HepG2 (cell line): ENCODE data around the gene MICA. TPM values are rescaled to one million over a fixed set of nuclear protein-coding genes. Genes with fewer than 3 reads are reported as not detected.

Source experiments
- BCL6 ChIP-seq: IDR thresholded peaks from 2 replicates; pipeline ENCODE4 v1.6.1; 2016; ENCODE audit warnings: missing genetic modification reagents, missing compliant biosample characterization
- HOXD1 ChIP-seq: sonication (generic); formaldehyde crosslinking; IDR thresholded peaks from 2 replicates; pipeline ENCODE4 v1.5.0; 2020; ENCODE audit warnings: missing genetic modification reagents
- MED1 ChIP-seq: sonication (generic); formaldehyde crosslinking; IDR thresholded peaks from 2 replicates; pipeline ENCODE4 v1.4.0; 2020; ENCODE audit warnings: missing genetic modification reagents
- NRL ChIP-seq: sonication (generic); formaldehyde crosslinking; IDR thresholded peaks from 2 replicates; pipeline ENCODE4 v1.5.0; 2020; ENCODE audit warnings: missing genetic modification reagents, mild to moderate bottlenecking, moderate library complexity, borderline replicate concordance
- PCBP1 ChIP-seq: fragments of 200-400 bp; formaldehyde crosslinking; IDR thresholded peaks from 2 replicates; pipeline ENCODE4 v1.6.1; 2017; ENCODE audit warnings: mild to moderate bottlenecking, low read depth, low read length, borderline replicate concordance
- POLR2G ChIP-seq: fragments of 200-400 bp; formaldehyde crosslinking; IDR thresholded peaks from 2 replicates; pipeline ENCODE4 v1.6.1; 2018; ENCODE audit warnings: mild to moderate bottlenecking, low read depth, low read length, moderate library complexity
- PPARG ChIP-seq: conservative IDR thresholded peaks from 2 replicates; pipeline ENCODE4 v1.6.1; 2016; ENCODE audit warnings: missing biosample characterization, missing genetic modification reagents
- RFX5 ChIP-seq: IDR thresholded peaks from 2 replicates; pipeline ENCODE4 v1.6.1; 2011; ENCODE audit warnings: low read depth, low read length, improper control_type of control experiment
- SALL1 ChIP-seq: sonication (generic); formaldehyde crosslinking; IDR thresholded peaks from 2 replicates; pipeline ENCODE4 v1.8.0; 2022; ENCODE audit warnings: mild to moderate bottlenecking, missing genetic modification reagents
- SIN3A ChIP-seq: IDR thresholded peaks from 2 replicates; pipeline ENCODE4 v1.6.1; 2011; ENCODE audit warnings: low read depth, mild to moderate bottlenecking, control low read depth, low read length, borderline replicate concordance
- TBL1XR1 ChIP-seq: fragments of 150-350 bp; IDR thresholded peaks from 2 replicates; pipeline ENCODE4 v1.6.1; 2014; ENCODE audit warnings: borderline replicate concordance, low read length; ENCODE audit not compliant: partially characterized antibody
- TCF12 ChIP-seq, 2 experiments: fragments of 450-650 bp in 1 of 2; sonication (generic) in 1 of 2; formaldehyde crosslinking in 1 of 2; IDR thresholded peaks; 2 replicates each; pipeline versions ENCODE4 v1.6.1 to v1.8.0; 2017 to 2022; ENCODE audit warnings: antibody characterized with exemption in 1 of 2, mild to moderate bottlenecking in 1 of 2, missing genetic modification reagents in 1 of 2, moderate library complexity in 1 of 2
- YY1 ChIP-seq: IDR thresholded peaks from 2 replicates; pipeline ENCODE4 v1.6.1; 2011; ENCODE audit warnings: low read length, low read depth, moderate library complexity, mild to moderate bottlenecking; ENCODE audit not compliant: insufficient read depth, insufficient replicate concordance
- ZNF235 ChIP-seq: sonication (generic); formaldehyde crosslinking; IDR thresholded peaks from 2 replicates; pipeline ENCODE4 v1.8.1; 2023; ENCODE audit warnings: mild to moderate bottlenecking, missing genetic modification reagents, borderline replicate concordance
- ZNF343 ChIP-seq: sonication (generic); formaldehyde crosslinking; IDR thresholded peaks from 2 replicates; pipeline ENCODE4 v1.4.0; 2020; ENCODE audit warnings: mild to moderate bottlenecking, missing genetic modification reagents
- ZNF350 ChIP-seq: sonication (generic); formaldehyde crosslinking; IDR thresholded peaks from 2 replicates; pipeline ENCODE4 v1.4.0; 2020; ENCODE audit warnings: mild to moderate bottlenecking, low read depth, missing genetic modification reagents, borderline replicate concordance
- ZNF558 ChIP-seq: sonication (generic); formaldehyde crosslinking; IDR thresholded peaks from 2 replicates; pipeline ENCODE4 v1.9.0; 2022; ENCODE audit warnings: mild to moderate bottlenecking, missing genetic modification reagents, borderline replicate concordance
- ZNF614 ChIP-seq: IDR thresholded peaks from 2 replicates; pipeline ENCODE4 v1.6.1; 2018; ENCODE audit warnings: missing biosample characterization, missing genetic modification reagents, inconsistent platforms, borderline replicate concordance
- ZNF678 ChIP-seq: sonication (generic); formaldehyde crosslinking; IDR thresholded peaks from 2 replicates; pipeline ENCODE4 v1.4.0; 2020; ENCODE audit warnings: mild to moderate bottlenecking, missing genetic modification reagents
- polyA plus RNA-seq, 8 experiments: library from polyadenylated mRNA; depleted of rRNA in 3 of 8; stranded (reverse) in 7 of 8; unstranded in 1 of 8; fragments of >200 nt; fragmentation: Illumina TruSeq in 4 of 8; extraction: Trizol in 4 of 8; gene quantifications; 2 replicates each; pipeline versions ENCODE4 v1.2.1 to v1.2.3, GENCODE V29; 2011 to 2016; ENCODE audit warnings: low read depth in 4 of 8, missing spikeins in 1 of 8, mixed read lengths in 1 of 8; ENCODE audit not compliant: insufficient read depth in 1 of 8
- total RNA-seq, 5 experiments: library from RNA; depleted of rRNA; stranded (reverse); fragments of >200 nt; fragmentation: Illumina TruSeq; extraction: Trizol; gene quantifications; 2 replicates each; pipeline ENCODE4 v1.2.3, GENCODE V29; 2016; ENCODE audit warnings: low read depth in 1 of 5
- TF ChIP-seq, protein P1 (sequence below): sonication (generic); formaldehyde crosslinking; IDR thresholded peaks from 2 replicates; pipeline ENCODE4 v1.4.0; 2020; ENCODE audit warnings: missing genetic modification reagents
- TF ChIP-seq, protein P2 (sequence below): sonication (generic); formaldehyde crosslinking; IDR thresholded peaks from 2 replicates; pipeline ENCODE4 v1.8.0; 2022; ENCODE audit warnings: mild to moderate bottlenecking, missing genetic modification reagents, moderate library complexity
- TF ChIP-seq, protein P3 (sequence below): sonication (generic); formaldehyde crosslinking; IDR thresholded peaks from 2 replicates; pipeline ENCODE4 v1.8.0; 2022; ENCODE audit warnings: mild to moderate bottlenecking, missing genetic modification reagents
- TF ChIP-seq, protein P4 (sequence below): sonication (generic); formaldehyde crosslinking; IDR thresholded peaks from 2 replicates; pipeline ENCODE4 v1.4.0; 2020; ENCODE audit warnings: missing genetic modification reagents, borderline replicate concordance

The MICA gene
- total and polyA plus RNA-seq, 2 of the 13 experiments (the other 11 are each of a cell fraction or from before 2014, with no cell fraction given) = 21.6 to 38.1 TPM

- TF ChIP-seq, protein P1, sequence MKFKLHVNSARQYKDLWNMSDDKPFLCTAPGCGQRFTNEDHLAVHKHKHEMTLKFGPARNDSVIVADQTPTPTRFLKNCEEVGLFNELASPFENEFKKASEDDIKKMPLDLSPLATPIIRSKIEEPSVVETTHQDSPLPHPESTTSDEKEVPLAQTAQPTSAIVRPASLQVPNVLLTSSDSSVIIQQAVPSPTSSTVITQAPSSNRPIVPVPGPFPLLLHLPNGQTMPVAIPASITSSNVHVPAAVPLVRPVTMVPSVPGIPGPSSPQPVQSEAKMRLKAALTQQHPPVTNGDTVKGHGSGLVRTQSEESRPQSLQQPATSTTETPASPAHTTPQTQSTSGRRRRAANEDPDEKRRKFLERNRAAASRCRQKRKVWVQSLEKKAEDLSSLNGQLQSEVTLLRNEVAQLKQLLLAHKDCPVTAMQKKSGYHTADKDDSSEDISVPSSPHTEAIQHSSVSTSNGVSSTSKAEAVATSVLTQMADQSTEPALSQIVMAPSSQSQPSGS (CRISPR knock-in tag) = no peak; the same call in 1 of the 2 replicates
- TF ChIP-seq ZNF343 (CRISPR knock-in tag) (no peak), PPARG (CRISPR knock-in tag) (no peak), ZNF558 (CRISPR knock-in tag) (no peak), YY1 (peak; percentile 77), TCF12 (IDR thresholded peaks at IDR 0.05) (no peak), TCF12 (CRISPR knock-in tag; IDR thresholded peaks at IDR 0.05) (no peak), ZNF235 (CRISPR knock-in tag) (no peak), ZNF678 (CRISPR knock-in tag) (no peak), BCL6 (CRISPR knock-in tag) (peak; percentile 24; the same call in 1 of the 2 replicates), ZNF614 (CRISPR knock-in tag) (no peak), TBL1XR1 (no peak), PCBP1 (no peak), SALL1 (CRISPR knock-in tag) (no peak), NRL (CRISPR knock-in tag) (no peak), RFX5 (no peak), ZNF350 (CRISPR knock-in tag) (no peak; the same call in 1 of the 2 replicates), SIN3A (peak; percentile 69; the same call in 1 of the 2 replicates), POLR2G (no peak), HOXD1 (CRISPR knock-in tag) (peak; percentile 6; the same call in 1 of the 2 replicates), MED1 (CRISPR knock-in tag) (no peak)
- TF ChIP-seq, protein P2, sequence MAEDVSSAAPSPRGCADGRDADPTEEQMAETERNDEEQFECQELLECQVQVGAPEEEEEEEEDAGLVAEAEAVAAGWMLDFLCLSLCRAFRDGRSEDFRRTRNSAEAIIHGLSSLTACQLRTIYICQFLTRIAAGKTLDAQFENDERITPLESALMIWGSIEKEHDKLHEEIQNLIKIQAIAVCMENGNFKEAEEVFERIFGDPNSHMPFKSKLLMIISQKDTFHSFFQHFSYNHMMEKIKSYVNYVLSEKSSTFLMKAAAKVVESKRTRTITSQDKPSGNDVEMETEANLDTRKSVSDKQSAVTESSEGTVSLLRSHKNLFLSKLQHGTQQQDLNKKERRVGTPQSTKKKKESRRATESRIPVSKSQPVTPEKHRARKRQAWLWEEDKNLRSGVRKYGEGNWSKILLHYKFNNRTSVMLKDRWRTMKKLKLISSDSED (CRISPR knock-in tag) = no peak
- TF ChIP-seq, protein P3, sequence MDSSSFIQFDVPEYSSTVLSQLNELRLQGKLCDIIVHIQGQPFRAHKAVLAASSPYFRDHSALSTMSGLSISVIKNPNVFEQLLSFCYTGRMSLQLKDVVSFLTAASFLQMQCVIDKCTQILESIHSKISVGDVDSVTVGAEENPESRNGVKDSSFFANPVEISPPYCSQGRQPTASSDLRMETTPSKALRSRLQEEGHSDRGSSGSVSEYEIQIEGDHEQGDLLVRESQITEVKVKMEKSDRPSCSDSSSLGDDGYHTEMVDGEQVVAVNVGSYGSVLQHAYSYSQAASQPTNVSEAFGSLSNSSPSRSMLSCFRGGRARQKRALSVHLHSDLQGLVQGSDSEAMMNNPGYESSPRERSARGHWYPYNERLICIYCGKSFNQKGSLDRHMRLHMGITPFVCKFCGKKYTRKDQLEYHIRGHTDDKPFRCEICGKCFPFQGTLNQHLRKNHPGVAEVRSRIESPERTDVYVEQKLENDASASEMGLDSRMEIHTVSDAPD = no peak
- TF ChIP-seq, protein P4, sequence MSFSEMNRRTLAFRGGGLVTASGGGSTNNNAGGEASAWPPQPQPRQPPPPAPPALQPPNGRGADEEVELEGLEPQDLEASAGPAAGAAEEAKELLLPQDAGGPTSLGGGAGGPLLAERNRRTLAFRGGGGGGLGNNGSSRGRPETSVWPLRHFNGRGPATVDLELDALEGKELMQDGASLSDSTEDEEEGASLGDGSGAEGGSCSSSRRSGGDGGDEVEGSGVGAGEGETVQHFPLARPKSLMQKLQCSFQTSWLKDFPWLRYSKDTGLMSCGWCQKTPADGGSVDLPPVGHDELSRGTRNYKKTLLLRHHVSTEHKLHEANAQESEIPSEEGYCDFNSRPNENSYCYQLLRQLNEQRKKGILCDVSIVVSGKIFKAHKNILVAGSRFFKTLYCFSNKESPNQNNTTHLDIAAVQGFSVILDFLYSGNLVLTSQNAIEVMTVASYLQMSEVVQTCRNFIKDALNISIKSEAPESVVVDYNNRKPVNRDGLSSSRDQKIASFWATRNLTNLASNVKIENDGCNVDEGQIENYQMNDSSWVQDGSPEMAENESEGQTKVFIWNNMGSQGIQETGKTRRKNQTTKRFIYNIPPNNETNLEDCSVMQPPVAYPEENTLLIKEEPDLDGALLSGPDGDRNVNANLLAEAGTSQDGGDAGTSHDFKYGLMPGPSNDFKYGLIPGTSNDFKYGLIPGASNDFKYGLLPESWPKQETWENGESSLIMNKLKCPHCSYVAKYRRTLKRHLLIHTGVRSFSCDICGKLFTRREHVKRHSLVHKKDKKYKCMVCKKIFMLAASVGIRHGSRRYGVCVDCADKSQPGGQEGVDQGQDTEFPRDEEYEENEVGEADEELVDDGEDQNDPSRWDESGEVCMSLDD = no peak
These were observed 2.7 kb upstream of the MICA start (continued) for GRCh38 chr6:31400467-31401289.
